ENCODE results near the gene CISH. TPM values are rescaled to one million over a fixed set of nuclear protein-coding genes. Genes with fewer than 3 reads are reported as not detected.

Gene CISH
- total and polyA plus RNA-seq, 9 of the 15 experiments (the other 6 are each of a cell fraction or from before 2014, with no cell fraction given), result 1.7 to 47.7 (median 18.3) TPM

DNA sequence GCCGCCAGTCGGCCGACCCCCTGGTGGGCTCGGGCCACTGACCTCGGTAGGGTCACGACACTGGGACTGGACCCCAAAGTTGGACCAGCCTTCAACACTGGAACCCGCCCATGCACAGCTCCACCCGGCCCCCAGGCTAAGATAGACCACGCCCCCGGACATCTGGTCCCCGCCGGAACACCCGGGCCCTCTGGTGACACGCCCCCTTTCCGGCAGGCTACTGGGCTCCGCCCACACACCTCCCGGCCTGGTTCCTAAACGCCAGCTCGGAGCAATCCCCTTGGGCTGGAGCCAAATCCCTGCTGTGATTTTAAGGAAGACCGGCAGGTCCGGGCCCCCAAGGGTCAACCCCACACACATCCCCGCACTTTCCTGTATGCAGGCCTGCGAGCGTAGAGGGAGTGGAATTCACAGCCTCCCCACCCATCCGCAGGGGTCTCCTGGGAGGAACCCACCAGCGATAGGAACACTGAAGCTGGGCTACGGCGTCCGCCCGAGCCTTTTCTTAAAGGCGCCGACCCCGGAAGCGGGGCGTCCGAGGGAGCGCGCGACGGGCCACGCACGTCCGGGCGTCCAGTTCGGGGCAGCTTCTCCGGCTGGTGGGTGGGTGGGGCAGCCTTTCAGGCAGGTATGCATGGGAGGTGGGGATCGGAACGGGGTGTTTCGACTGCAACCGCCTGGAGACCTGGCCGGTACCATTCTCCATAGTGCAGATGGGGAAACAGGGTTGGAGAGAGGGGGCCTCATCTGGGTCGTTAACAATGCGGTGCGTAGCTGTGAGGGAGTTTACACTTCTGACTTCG lies 42.4 kb downstream of the CISH start, which contains the start of gene HEMK1 (continued):
- TF ChIP-seq, protein P1, sequence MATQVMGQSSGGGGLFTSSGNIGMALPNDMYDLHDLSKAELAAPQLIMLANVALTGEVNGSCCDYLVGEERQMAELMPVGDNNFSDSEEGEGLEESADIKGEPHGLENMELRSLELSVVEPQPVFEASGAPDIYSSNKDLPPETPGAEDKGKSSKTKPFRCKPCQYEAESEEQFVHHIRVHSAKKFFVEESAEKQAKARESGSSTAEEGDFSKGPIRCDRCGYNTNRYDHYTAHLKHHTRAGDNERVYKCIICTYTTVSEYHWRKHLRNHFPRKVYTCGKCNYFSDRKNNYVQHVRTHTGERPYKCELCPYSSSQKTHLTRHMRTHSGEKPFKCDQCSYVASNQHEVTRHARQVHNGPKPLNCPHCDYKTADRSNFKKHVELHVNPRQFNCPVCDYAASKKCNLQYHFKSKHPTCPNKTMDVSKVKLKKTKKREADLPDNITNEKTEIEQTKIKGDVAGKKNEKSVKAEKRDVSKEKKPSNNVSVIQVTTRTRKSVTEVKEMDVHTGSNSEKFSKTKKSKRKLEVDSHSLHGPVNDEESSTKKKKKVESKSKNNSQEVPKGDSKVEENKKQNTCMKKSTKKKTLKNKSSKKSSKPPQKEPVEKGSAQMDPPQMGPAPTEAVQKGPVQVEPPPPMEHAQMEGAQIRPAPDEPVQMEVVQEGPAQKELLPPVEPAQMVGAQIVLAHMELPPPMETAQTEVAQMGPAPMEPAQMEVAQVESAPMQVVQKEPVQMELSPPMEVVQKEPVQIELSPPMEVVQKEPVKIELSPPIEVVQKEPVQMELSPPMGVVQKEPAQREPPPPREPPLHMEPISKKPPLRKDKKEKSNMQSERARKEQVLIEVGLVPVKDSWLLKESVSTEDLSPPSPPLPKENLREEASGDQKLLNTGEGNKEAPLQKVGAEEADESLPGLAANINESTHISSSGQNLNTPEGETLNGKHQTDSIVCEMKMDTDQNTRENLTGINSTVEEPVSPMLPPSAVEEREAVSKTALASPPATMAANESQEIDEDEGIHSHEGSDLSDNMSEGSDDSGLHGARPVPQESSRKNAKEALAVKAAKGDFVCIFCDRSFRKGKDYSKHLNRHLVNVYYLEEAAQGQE (IDR thresholded peaks at IDR 0.05; ENCODE audit: borderline replicate concordance), result peak; percentile 71
- TF ChIP-seq, protein P1 (CRISPR knock-in tag; IDR thresholded peaks at IDR 0.05; ENCODE audit: low read depth), result no peak
- TF ChIP-seq HMBOX1 (IDR thresholded peaks at IDR 0.05) (no peak), CREM (IDR thresholded peaks at IDR 0.05; ENCODE audit: low read depth) (peak; percentile 95), YBX1 (IDR thresholded peaks at IDR 0.05) (no peak), ZNF239 (CRISPR knock-in tag; IDR thresholded peaks at IDR 0.05) (no peak)
- TF ChIP-seq, protein P2, sequence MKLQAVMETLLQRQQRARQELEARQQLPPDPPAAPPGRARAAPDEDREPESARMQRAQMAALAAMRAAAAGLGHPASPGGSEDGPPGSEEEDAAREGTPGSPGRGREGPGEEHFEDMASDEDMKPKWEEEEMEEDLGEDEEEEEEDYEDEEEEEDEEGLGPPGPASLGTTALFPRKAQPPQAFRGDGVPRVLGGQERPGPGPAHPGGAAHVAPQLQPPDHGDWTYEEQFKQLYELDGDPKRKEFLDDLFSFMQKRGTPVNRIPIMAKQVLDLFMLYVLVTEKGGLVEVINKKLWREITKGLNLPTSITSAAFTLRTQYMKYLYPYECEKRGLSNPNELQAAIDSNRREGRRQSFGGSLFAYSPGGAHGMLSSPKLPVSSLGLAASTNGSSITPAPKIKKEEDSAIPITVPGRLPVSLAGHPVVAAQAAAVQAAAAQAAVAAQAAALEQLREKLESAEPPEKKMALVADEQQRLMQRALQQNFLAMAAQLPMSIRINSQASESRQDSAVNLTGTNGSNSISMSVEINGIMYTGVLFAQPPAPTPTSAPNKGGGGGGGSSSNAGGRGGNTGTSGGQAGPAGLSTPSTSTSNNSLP (IDR thresholded peaks at IDR 0.05; ENCODE audit: borderline replicate concordance, low read depth, low read length), result no peak
- TF ChIP-seq, protein P3, sequence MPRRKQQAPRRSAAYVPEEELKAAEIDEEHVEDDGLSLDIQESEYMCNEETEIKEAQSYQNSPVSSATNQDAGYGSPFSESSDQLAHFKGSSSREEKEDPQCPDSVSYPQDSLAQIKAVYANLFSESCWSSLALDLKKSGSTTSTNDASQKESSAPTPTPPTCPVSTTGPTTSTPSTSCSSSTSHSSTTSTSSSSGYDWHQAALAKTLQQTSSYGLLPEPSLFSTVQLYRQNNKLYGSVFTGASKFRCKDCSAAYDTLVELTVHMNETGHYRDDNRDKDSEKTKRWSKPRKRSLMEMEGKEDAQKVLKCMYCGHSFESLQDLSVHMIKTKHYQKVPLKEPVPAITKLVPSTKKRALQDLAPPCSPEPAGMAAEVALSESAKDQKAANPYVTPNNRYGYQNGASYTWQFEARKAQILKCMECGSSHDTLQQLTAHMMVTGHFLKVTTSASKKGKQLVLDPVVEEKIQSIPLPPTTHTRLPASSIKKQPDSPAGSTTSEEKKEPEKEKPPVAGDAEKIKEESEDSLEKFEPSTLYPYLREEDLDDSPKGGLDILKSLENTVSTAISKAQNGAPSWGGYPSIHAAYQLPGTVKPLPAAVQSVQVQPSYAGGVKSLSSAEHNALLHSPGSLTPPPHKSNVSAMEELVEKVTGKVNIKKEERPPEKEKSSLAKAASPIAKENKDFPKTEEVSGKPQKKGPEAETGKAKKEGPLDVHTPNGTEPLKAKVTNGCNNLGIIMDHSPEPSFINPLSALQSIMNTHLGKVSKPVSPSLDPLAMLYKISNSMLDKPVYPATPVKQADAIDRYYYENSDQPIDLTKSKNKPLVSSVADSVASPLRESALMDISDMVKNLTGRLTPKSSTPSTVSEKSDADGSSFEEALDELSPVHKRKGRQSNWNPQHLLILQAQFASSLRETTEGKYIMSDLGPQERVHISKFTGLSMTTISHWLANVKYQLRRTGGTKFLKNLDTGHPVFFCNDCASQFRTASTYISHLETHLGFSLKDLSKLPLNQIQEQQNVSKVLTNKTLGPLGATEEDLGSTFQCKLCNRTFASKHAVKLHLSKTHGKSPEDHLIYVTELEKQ (CRISPR knock-in tag; IDR thresholded peaks at IDR 0.05), result 0 out of 2 replicates have a peak, but pooled peaks have one; percentile 29
- TF ChIP-seq, protein P4, sequence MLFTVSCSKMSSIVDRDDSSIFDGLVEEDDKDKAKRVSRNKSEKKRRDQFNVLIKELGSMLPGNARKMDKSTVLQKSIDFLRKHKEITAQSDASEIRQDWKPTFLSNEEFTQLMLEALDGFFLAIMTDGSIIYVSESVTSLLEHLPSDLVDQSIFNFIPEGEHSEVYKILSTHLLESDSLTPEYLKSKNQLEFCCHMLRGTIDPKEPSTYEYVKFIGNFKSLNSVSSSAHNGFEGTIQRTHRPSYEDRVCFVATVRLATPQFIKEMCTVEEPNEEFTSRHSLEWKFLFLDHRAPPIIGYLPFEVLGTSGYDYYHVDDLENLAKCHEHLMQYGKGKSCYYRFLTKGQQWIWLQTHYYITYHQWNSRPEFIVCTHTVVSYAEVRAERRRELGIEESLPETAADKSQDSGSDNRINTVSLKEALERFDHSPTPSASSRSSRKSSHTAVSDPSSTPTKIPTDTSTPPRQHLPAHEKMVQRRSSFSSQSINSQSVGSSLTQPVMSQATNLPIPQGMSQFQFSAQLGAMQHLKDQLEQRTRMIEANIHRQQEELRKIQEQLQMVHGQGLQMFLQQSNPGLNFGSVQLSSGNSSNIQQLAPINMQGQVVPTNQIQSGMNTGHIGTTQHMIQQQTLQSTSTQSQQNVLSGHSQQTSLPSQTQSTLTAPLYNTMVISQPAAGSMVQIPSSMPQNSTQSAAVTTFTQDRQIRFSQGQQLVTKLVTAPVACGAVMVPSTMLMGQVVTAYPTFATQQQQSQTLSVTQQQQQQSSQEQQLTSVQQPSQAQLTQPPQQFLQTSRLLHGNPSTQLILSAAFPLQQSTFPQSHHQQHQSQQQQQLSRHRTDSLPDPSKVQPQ (CRISPR knock-in tag; IDR thresholded peaks at IDR 0.05; ENCODE audit: borderline replicate concordance), result no peak

All from K562 (cell line).